Right forelimb (tissue), 1 donor: ENCODE results near the gene HEATR5B.
A peak's percentile ranks its signal among the peaks of the same experiment; 100 is the strongest.

ENCODE experiments used
- DNase-seq: peaks from one replicate; pipeline ENCODE4 v3.0.0-alpha.2; 2018

Gene HEATR5B

GRCh38 chr2:37083873-37084794, at the start of gene HEATR5B, which contains the start of gene GPATCH11:
Gene HEATR5B, minus strand, starts transcription at chr2:37084372. Its CDS starts 958 bp downstream, at chr2:37083414.
Gene GPATCH11, plus strand, starts transcription at chr2:37084518. Its CDS starts 3,864 bp downstream, at chr2:37088382.
- peak; percentile 95 for DNase-seq

- DNase-seq = no peak
These were observed 48.7 kb upstream of the HEATR5B start for GRCh38 chr2:37132914-37133313.

GRCh38 chr2:37125416-37125815, 41.2 kb upstream of the HEATR5B start:
- DNase-seq = peak; percentile 44

GRCh38 chr2:37119157-37119556, 35.0 kb upstream of the HEATR5B start:
- no peak for DNase-seq

GRCh38 chr2:37117566-37117965, 33.4 kb upstream of the HEATR5B start:
- DNase-seq = no peak

GRCh38 chr2:37111958-37112357, 27.8 kb upstream of the HEATR5B start:
- DNase-seq = no peak

- no peak for DNase-seq
These were observed 26.4 kb upstream of the HEATR5B start for GRCh38 chr2:37110306-37111212.

GRCh38 chr2:37109523-37109922, 25.4 kb upstream of the HEATR5B start:
- no peak for DNase-seq

GRCh38 chr2:37105150-37105549, 21.0 kb upstream of the HEATR5B start:
- DNase-seq = no peak

- DNase-seq = no peak
These were observed 20.0 kb upstream of the HEATR5B start for GRCh38 chr2:37104178-37104577.

GRCh38 chr2:37102588-37102987, 18.4 kb upstream of the HEATR5B start:
- no peak for DNase-seq

GRCh38 chr2:37100054-37100453, 15.9 kb upstream of the HEATR5B start:
- DNase-seq = no peak

GRCh38 chr2:37098416-37099118, 14.4 kb upstream of the HEATR5B start:
- DNase-seq = no peak

- no peak for DNase-seq
These were observed 12.4 kb upstream of the HEATR5B start for GRCh38 chr2:37096568-37096967.

GRCh38 chr2:37091873-37092272, 7.7 kb upstream of the HEATR5B start:
- DNase-seq = no peak

GRCh38 chr2:37090019-37090477, 5.9 kb upstream of the HEATR5B start:
- no peak for DNase-seq

- DNase-seq = no peak
These were observed 1.6 kb upstream of the HEATR5B start for GRCh38 chr2:37085731-37086147.

- DNase-seq = no peak
These were observed 625 bp upstream of the HEATR5B start for GRCh38 chr2:37084797-37085196.

GRCh38 chr2:37080689-37081088, 3.5 kb downstream of the HEATR5B start:
- no peak for DNase-seq

GRCh38 chr2:37080266-37080665, 3.9 kb downstream of the HEATR5B start:
- DNase-seq = no peak

GRCh38 chr2:37070931-37071330, 13.2 kb downstream of the HEATR5B start:
- DNase-seq = no peak

- no peak for DNase-seq
These were observed 15.5 kb downstream of the HEATR5B start for GRCh38 chr2:37068686-37069085.

- no peak for DNase-seq
These were observed 22.4 kb downstream of the HEATR5B start for GRCh38 chr2:37061776-37062175.
